Astrocyte of the cerebellum (primary cell): ENCODE data around the gene OSTC.

Experiments used
- DNase-seq: peaks from one replicate; pipeline ENCODE4 v3.0.0-alpha.2; 2011; ENCODE audit warnings: low read depth
- H3K4me3 ChIP-seq: 2 replicates; pipeline ENCODE4 v1.5.1; 2011; ENCODE audit warnings: mild to moderate bottlenecking, low read depth, low read length, moderate library complexity
- in situ Hi-C: cut with HindIII; loops from 2 replicates; pipeline ENCODE4 v1.10.0; 2017; ENCODE audit warnings: low sequenced_read_pairs
- TF ChIP-seq, protein P1 (sequence below): IDR thresholded peaks from 2 replicates; pipeline ENCODE4 v1.5.1; 2012; ENCODE audit warnings: low read length, low read depth, moderate library complexity, mild to moderate bottlenecking; ENCODE audit errors: missing control alignments

The OSTC gene

DNA sequence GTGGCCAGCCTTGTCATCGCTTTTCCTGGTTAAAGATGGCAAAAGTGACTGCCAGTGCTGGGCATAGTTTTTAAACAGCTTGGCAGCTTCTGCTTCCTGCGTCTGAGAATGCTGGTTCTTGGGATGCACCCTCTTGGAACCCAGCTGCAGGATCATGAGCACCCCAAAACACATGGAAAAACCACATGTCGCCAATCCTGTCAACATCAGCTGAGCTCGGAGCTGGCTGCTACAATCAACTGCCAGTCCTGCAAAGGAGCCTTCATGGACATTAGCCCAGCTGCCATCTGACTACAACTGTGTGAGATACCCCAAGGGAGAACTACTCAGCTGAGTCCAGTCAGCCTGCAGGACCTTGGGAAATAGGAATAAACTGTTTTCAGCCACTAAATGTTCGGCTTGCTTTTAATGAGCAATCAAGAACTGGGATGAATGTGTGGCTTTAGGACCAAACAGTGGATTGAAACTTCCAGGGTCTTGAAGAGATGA is 31.0 kb downstream of the OSTC start:
- TF ChIP-seq, protein P1, sequence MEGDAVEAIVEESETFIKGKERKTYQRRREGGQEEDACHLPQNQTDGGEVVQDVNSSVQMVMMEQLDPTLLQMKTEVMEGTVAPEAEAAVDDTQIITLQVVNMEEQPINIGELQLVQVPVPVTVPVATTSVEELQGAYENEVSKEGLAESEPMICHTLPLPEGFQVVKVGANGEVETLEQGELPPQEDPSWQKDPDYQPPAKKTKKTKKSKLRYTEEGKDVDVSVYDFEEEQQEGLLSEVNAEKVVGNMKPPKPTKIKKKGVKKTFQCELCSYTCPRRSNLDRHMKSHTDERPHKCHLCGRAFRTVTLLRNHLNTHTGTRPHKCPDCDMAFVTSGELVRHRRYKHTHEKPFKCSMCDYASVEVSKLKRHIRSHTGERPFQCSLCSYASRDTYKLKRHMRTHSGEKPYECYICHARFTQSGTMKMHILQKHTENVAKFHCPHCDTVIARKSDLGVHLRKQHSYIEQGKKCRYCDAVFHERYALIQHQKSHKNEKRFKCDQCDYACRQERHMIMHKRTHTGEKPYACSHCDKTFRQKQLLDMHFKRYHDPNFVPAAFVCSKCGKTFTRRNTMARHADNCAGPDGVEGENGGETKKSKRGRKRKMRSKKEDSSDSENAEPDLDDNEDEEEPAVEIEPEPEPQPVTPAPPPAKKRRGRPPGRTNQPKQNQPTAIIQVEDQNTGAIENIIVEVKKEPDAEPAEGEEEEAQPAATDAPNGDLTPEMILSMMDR, result no peak
- no peak for DNase-seq
- no peak overlapping the region for H3K4me3 ChIP-seq
- in situ Hi-C loops, result no loop called here

DNA sequence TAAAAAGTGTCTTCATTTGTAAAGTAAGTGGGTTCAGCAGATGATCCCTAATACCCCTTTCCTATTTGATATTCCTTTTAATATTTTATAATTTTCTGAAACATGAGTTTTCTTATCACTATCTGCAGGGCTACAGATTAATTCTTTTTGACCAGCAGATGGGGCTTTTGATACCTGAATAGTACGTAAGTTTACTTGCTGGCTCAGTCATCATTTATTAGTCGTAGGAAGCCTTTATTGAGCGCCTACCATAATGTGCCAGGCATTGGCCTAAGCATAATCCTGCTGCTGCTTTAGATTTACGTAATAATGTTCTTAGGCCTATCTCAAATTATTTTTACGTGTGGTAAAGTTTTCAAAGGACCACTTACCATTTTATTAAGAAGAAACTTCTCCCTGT is 33.1 kb downstream of the OSTC start:
- in situ Hi-C loops, result no loop called here
- DNase-seq, result peak; percentile 22
- TF ChIP-seq, protein P1, result peak; percentile 42

DNA sequence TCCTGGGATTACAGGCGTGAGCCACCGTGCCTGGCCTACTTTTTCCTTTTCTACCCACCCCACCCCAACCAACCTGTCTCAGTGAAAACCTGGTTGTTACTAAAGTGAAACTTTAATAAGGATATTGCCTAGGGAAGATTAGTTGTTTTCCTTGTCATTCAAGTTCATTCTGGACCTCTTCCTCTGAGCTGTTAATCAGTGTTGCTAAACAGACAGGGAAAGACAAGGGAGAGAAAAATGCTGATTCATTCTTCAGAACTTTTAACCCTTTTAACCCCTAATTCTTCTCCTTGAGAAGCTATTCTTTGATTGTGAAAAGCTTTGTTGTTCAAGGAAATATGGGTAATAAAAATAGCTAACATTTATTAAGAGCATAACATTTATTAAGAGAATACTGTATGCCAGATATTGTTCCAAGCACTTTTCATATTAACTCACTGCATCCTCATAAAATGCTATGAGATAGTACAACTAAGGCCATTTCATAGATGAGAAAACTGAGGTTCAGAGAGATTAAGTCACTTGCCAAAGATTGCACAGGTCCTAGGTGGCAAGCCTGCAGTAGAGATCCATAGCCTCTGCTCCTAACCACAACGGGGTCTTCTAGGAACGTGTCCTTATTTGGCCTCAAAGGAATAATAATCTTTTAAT is 34.8 kb downstream of the OSTC start:
- in situ Hi-C loops, result no loop called here
- H3K4me3 ChIP-seq, result no peak overlapping the region
- TF ChIP-seq, protein P1, result no peak
- DNase-seq, result no peak

More for the DNA sequence above, 33.1 kb downstream of the OSTC start:
- no peak overlapping the region for H3K4me3 ChIP-seq

DNA sequence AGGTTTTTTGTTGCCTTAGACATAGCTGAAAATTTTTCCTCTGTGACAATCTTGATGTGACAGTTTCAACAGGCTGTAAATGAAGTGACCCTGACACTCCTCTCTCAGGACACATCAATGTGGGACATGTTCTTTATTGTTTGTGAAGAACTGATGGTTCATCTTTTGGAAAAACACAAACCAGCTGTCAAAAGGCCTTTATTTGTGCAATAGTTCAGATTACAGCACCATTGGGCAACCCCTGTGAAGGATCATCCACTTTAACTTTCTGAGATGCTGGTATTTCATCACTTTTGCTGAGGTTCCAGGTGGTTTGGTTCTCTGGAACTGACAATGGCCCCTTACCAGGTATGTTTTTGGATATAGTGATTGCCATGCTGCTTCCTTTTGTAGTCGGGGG is 40.3 kb downstream of the OSTC start:
- TF ChIP-seq, protein P1, result no peak
- DNase-seq, result no peak
- in situ Hi-C loops, result no loop called here
- no peak overlapping the region for H3K4me3 ChIP-seq

DNA sequence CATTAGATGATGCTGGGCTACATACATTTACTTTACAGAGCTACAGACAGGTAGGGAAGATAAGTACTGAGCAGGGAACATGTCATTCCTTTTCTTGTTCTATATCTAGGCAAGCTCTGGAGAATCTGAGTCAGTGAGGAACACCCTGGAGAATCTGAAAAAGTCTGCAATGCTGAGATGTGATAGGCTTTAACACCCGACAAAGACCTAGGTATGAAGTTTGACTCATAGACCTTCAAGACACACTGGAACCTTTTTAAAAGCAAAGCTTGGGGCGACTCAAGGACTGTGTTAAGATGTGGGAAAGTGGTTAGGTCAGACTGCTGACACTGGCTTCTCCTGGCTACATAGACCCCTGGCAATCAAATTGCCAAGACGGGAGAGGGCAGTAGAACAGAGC is 42.8 kb downstream of the OSTC start:
- TF ChIP-seq, protein P1, result no peak
- in situ Hi-C loops, result no loop called here
- no peak for DNase-seq
- no peak overlapping the region for H3K4me3 ChIP-seq

DNA sequence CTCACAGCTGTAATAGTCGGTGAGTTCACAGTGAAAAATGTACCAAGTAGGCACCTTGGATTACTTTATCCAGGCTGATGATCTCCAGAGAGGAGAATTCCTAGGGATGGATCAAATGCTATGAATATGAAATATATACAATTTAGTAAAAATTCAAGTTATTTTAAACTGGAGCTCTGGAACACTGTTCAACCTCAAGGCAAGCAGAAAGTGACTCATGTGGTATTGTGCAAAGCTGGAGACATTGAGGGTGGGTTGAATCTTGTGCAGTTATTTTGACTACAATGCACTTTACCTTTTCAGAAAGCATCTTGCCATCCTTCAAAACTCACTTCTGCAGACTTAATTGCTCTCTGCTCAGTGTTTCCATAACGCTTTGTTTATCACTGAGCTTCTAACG is 43.4 kb downstream of the OSTC start:
- TF ChIP-seq, protein P1, result no peak
- DNase-seq, result no peak
- in situ Hi-C loops, result no loop called here
- H3K4me3 ChIP-seq, result no peak overlapping the region

DNA sequence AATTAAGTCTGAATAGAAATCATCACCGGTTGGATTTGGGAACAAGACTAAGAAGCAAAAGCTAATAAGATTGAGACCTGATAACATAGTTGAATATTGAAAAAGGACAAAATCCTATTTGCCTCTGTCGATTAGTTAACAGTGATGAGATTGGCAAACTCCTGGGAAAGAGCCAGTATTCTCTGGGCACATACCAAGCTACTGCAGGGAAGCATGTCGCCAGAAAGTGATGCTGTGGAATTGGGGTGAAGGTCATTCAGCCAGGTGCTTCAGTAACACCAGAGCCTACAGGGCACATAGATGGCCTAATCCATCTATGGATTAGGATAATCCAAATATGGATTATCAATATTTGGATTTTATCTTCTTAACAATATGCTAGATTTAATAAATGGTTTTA is 44.0 kb downstream of the OSTC start:
- TF ChIP-seq, protein P1, result no peak
- no peak for DNase-seq
- in situ Hi-C loops, result no loop called here

More for the DNA sequence above, 44.0 kb downstream of the OSTC start:
- no peak overlapping the region for H3K4me3 ChIP-seq
